GM18868 (cell line): ENCODE results near the gene TSC22D1.
"Not testable (repeated sequence)": the region's sequence is repeated elsewhere in the genome, so short reads cannot be mapped to it uniquely, and the experiment has no call there.

Source experiments
- ATAC-seq: cut with Tn5 transposase; IDR thresholded peaks from one replicate; pipeline ENCODE4 v1.9.1; 2021; ENCODE audit warnings: mild to moderate bottlenecking, moderate library complexity; ENCODE audit not compliant: unreplicated experiment

The TSC22D1 gene

DNA sequence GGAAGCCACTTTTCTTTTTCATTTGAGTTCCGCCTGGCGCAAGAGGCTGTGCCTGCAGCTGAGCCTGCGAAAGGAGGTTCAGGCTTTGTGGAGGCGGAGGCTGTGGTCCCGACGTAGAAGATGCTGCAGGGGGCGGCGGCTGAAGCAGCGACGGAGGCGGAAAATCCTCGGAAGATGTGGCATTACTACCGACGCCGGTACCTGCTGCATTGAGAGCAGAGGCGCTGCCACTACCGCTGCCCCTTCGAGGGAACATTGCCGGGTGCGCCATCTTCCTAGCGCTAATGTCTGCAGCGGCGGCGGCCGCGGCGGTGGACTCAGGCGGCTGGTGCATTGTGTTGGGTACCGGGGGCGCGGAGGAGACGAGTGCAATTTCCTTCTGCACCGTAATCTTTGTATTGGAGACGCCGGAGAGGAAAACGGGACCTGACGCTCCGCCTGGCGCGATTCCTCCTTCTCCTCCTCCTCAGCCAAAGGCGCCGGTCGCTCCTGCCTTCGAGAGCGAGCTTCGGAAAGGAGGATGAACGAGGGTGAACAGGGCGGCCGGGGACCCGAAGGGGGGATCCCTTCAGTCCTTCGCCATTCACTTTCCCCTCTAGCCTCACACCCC is at the start of gene TSC22D1:
Gene TSC22D1 (minus strand): TSS at position 590 of the 610 bp plus-strand sequence. CDS start 256 bp downstream, at position 334.
- ATAC-seq, result no peak

DNA sequence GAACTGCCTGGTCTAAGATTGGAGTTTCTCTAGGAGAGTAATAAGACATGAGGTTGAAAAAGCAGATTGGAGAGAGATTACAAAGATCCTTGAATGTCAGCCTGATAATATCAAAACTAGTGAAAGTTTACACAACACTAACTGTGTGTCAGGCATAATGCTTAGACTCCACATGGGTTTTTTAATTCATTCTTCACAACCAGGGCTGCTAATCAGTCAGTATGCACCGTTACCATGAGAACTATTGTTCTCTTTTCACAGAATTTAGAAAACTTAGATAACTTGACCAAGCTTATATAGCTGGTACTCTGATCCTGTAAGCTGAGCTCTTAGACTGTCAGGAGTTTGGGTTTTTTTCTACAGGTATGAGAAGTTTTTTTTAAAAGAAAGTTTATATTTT is 46.6 kb upstream of the TSC22D1 start:
- no peak for ATAC-seq

GRCh38 chr13:44622261-44622660 is 46.1 kb upstream of the TSC22D1 start:
- ATAC-seq, result no peak

GRCh38 chr13:44620057-44620456 is 43.9 kb upstream of the TSC22D1 start:
- ATAC-seq, result no peak

- no peak for ATAC-seq
Observed at GRCh38 chr13:44619651-44620050, 43.5 kb upstream of the TSC22D1 start.

DNA sequence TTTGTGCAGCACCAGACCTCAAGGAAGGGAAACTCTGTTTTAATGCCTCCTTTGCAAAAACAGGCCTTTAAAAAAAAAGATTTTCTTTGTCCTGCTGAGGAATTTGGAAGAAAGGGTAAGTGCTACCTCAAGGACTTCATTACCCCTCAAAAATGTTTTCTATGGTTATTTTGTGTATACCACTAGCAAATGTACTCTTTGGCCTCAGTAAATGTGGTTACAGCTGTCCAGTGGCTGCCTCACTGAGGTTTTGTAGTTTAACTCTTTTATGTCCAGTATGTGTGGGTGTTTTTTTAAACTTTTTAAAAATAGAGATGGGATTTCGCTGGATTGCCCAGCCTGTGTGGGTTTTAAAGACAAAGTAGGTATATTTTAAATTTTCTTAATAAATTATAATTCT is 42.2 kb upstream of the TSC22D1 start:
- no peak for ATAC-seq

- no peak for ATAC-seq
Observed at GRCh38 chr13:44617648-44618047, 41.5 kb upstream of the TSC22D1 start.

GRCh38 chr13:44609137-44609536 is 33.0 kb upstream of the TSC22D1 start:
- no peak for ATAC-seq

- no peak for ATAC-seq
Observed at GRCh38 chr13:44605721-44606120, 29.6 kb upstream of the TSC22D1 start.

GRCh38 chr13:44605275-44605674 is 29.1 kb upstream of the TSC22D1 start:
- no peak for ATAC-seq

GRCh38 chr13:44601586-44601985 is 25.5 kb upstream of the TSC22D1 start:
- ATAC-seq, result no peak

DNA sequence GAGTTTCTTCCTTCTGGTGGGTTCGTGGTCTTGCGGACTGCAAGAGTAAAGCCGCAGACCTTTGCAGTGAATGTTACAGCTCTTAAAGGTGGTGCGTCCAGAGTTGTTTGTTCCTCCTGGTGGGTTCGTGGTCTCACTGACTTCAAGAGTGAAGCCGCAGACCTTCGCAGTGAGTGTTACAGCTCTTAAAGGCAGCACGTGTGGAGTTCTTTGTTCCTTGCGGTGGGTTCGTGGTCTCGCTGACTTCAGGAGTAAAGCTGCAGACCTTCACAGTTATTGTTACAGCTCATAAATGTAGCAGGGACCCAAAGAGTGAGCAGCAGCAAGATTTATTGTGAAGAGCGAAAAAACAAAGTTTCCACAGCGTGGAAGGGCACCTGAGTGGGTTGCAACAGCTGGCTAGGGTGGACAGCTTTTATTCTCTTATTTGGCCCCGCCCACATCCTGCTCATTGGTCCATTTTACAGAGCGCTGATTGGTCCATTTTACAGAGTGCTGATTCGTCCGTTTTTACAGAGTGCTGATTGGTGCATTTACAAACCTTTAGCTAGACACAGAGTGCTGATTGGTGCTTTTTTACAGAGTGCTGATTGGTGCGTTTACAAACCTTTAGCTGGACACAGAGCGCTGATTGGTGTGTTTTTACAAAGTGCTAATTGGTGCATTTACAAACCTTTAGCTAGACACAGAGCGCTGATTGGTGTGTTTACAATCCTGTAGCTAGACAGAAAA is 17.9 kb upstream of the TSC22D1 start:
- ATAC-seq, result not testable (repeated sequence)

- no peak for ATAC-seq
Observed at GRCh38 chr13:44592216-44592847, 16.2 kb upstream of the TSC22D1 start.

DNA sequence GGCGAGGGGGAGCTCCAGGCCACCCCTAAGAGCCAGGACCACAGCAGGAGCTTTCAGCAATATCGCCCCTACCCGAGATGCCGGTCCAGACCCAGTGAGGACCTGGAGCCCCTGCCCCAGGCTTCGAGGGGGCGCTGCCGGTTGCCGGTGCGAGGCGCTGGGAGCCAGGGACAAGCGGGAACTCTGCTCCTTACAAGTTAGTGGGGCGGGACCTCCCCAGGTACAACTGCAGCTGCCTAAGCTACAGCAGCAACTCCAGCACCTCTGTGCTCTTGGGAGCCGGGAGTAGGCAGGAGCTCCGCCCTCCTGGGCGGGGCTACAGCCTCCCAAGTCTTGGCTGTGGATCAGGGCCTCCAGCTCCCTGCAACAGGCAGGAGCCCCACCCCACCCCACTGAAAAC is 15.2 kb upstream of the TSC22D1 start:
- no peak for ATAC-seq

GRCh38 chr13:44583137-44583536 is 7.0 kb upstream of the TSC22D1 start:
- no peak for ATAC-seq

DNA sequence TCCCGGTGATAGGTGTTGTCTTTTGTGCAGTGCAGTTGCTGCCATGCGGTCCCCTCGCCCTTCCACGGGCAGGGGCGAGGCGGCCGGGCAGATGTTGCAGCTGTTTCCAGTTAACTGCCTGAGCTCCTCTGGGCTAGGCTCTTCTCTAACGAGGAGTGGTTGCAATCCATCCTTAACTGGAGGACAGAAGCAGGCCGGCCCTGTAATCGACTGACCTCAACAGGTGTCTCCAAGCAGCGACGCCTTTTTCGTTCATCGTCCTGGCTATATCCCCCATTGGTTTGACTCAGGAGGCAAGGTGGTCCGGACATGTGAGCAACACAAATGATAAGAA is 1.9 kb upstream of the TSC22D1 start:
- no peak for ATAC-seq

- ATAC-seq, result peak; percentile 70
Observed at GRCh38 chr13:44577236-44578066, 1.3 kb upstream of the TSC22D1 start.

DNA sequence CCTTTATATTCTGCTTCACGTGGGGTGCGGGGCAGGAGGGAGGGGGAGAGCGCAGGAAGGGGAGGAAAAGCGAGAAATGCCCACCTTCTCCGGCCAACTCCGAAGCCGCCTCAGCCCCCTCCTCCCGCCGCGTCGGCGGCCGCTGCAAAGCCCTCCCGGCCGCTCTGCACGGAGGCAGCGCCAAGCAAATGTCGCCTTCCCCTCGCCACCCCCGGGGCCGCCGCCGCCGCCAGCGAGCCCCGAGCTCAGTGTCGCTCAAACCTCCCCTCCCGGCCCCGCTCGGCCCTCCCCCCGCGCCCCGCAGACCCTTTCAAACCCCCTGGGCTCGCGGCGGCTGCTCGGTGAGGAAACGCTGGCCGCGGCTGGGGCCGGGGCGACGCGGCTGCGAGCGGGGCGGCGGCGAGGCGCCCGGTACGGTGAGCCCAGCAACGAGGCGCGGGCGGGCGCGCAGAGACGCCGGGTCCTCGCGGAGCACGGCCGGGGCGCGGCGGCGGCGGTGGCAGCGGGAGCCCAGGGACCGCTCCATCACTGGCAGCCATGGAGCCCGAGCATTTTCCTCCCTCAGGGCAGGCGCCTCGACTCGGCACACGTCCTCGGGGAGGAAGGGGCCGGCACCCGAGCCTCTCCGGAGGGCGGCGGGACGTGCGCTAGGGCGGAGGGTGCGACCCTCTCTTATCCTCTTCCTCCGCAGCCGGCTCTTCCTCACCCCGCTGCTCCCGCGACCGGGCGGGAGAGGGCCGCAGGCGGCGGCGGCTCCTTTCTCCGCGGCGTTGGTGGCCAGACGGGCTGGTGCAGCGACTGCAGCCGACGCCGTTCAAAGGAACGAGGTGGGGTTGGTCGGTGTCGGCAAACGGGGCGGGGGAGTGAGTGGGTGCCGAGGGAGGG is 463 bp upstream of the TSC22D1 start:
- peak; percentile 23 for ATAC-seq

GRCh38 chr13:44575035-44575434 is 1.1 kb downstream of the TSC22D1 start:
- ATAC-seq, result no peak

- ATAC-seq, result no peak
Observed at GRCh38 chr13:44574466-44574855, 1.7 kb downstream of the TSC22D1 start.
